ENCODE data around the gene HAT1.

The HAT1 gene

GRCh38 chr2:171966688-171967087, 44.4 kb downstream of the HAT1 start:
- Histone ChIP-seq H3K27me3 (ENCODE audit: insufficient read depth, low read length, poor library complexity, severe bottlenecking) (no peaks in the 10 kb centered on the region), H3K4me2 (ENCODE audit: low read depth, low read length, poor library complexity, severe bottlenecking) (no peak overlapping the region), H3K79me2 (ENCODE audit: insufficient read depth, low read length) (peaks cover 12% of the 10 kb centered on the region), H3K4me3 (ENCODE audit: low read length, poor library complexity, severe bottlenecking) (no peak overlapping the region), H3K9me3 (ENCODE audit: insufficient read depth, low read depth, low read length) (no peaks in the 10 kb centered on the region), H3K36me3 (ENCODE audit: insufficient read depth, low read length) (peaks cover 54% of the 10 kb centered on the region; the same call in 1 of the 2 replicates), H4K20me1 (ENCODE audit: insufficient read depth, low read length, poor library complexity, severe bottlenecking) (peaks cover 15% of the 10 kb centered on the region), H2AFZ (ENCODE audit: low read length) (no peak overlapping the region), H3K4me1 (ENCODE audit: insufficient read depth, low read length, poor library complexity, severe bottlenecking) (peaks cover 29% of the 10 kb centered on the region), H3K9ac (ENCODE audit: low read depth, low read length, poor library complexity, severe bottlenecking) (no peak overlapping the region), H3F3A (ENCODE audit: low read depth) (peaks cover 5% of the 10 kb centered on the region; the same call in 1 of the 2 replicates), H3K9me2 (replicated peaks; ENCODE audit: low read depth, low read length) (no peaks in the 10 kb centered on the region)
- TF ChIP-seq, protein P1, sequence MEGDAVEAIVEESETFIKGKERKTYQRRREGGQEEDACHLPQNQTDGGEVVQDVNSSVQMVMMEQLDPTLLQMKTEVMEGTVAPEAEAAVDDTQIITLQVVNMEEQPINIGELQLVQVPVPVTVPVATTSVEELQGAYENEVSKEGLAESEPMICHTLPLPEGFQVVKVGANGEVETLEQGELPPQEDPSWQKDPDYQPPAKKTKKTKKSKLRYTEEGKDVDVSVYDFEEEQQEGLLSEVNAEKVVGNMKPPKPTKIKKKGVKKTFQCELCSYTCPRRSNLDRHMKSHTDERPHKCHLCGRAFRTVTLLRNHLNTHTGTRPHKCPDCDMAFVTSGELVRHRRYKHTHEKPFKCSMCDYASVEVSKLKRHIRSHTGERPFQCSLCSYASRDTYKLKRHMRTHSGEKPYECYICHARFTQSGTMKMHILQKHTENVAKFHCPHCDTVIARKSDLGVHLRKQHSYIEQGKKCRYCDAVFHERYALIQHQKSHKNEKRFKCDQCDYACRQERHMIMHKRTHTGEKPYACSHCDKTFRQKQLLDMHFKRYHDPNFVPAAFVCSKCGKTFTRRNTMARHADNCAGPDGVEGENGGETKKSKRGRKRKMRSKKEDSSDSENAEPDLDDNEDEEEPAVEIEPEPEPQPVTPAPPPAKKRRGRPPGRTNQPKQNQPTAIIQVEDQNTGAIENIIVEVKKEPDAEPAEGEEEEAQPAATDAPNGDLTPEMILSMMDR (conservative IDR thresholded peaks at IDR 0.05; ENCODE audit: low read length): no peak
- TF ChIP-seq EZH2phosphoT487 (IDR thresholded peaks at IDR 0.05; ENCODE audit: borderline replicate concordance): no peak

- Histone ChIP-seq H3K36me3 (ENCODE audit: insufficient read depth, low read length) (peaks cover 63% of the 10 kb centered on the region; the same call in 1 of the 2 replicates), H3K4me1 (ENCODE audit: insufficient read depth, low read length, poor library complexity, severe bottlenecking) (peaks cover 21% of the 10 kb centered on the region), H3K27me3 (ENCODE audit: insufficient read depth, low read length, poor library complexity, severe bottlenecking) (no peaks in the 10 kb centered on the region), H2AFZ (ENCODE audit: low read length) (no peak overlapping the region), H3F3A (ENCODE audit: low read depth) (peaks cover 3% of the 10 kb centered on the region; the same call in 1 of the 2 replicates), H3K4me3 (ENCODE audit: low read length, poor library complexity, severe bottlenecking) (no peak overlapping the region), H3K9me2 (replicated peaks; ENCODE audit: low read depth, low read length) (no peaks in the 10 kb centered on the region), H3K4me2 (ENCODE audit: low read depth, low read length, poor library complexity, severe bottlenecking) (no peak overlapping the region), H3K79me2 (ENCODE audit: insufficient read depth, low read length) (peaks cover 11% of the 10 kb centered on the region), H3K9ac (ENCODE audit: low read depth, low read length, poor library complexity, severe bottlenecking) (no peak overlapping the region), H3K9me3 (ENCODE audit: insufficient read depth, low read depth, low read length) (no peaks in the 10 kb centered on the region), H4K20me1 (ENCODE audit: insufficient read depth, low read length, poor library complexity, severe bottlenecking) (peaks cover 8% of the 10 kb centered on the region)
- TF ChIP-seq, protein P1 (conservative IDR thresholded peaks at IDR 0.05; ENCODE audit: low read length): no peak
- no peak for TF ChIP-seq EZH2phosphoT487 (IDR thresholded peaks at IDR 0.05; ENCODE audit: borderline replicate concordance)
These were observed 46.2 kb downstream of the HAT1 start for GRCh38 chr2:171968509-171968908.

- TF ChIP-seq, protein P1 (conservative IDR thresholded peaks at IDR 0.05; ENCODE audit: low read length): no peak
- no peak for TF ChIP-seq EZH2phosphoT487 (IDR thresholded peaks at IDR 0.05; ENCODE audit: borderline replicate concordance)
- Histone ChIP-seq H2AFZ (ENCODE audit: low read length) (no peak overlapping the region), H3K36me3 (ENCODE audit: insufficient read depth, low read length) (peaks cover 49% of the 10 kb centered on the region; the same call in 1 of the 2 replicates), H4K20me1 (ENCODE audit: insufficient read depth, low read length, poor library complexity, severe bottlenecking) (no peaks in the 10 kb centered on the region), H3K9me3 (ENCODE audit: insufficient read depth, low read depth, low read length) (no peaks in the 10 kb centered on the region), H3K4me2 (ENCODE audit: low read depth, low read length, poor library complexity, severe bottlenecking) (no peak overlapping the region), H3K4me3 (ENCODE audit: low read length, poor library complexity, severe bottlenecking) (no peak overlapping the region), H3K4me1 (ENCODE audit: insufficient read depth, low read length, poor library complexity, severe bottlenecking) (no peaks in the 10 kb centered on the region), H3K79me2 (ENCODE audit: insufficient read depth, low read length) (no peaks in the 10 kb centered on the region), H3K9me2 (replicated peaks; ENCODE audit: low read depth, low read length) (no peaks in the 10 kb centered on the region), H3K9ac (ENCODE audit: low read depth, low read length, poor library complexity, severe bottlenecking) (no peak overlapping the region), H3K27me3 (ENCODE audit: insufficient read depth, low read length, poor library complexity, severe bottlenecking) (no peaks in the 10 kb centered on the region), H3F3A (ENCODE audit: low read depth) (no peaks in the 10 kb centered on the region)
These were observed 50.2 kb downstream of the HAT1 start for GRCh38 chr2:171972329-171972982.

All from Loucy (cell line).